H7 (cell line): ENCODE measurements around the gene PROX2. TPM values are rescaled to one million over a fixed set of nuclear protein-coding genes. Genes with fewer than 3 reads are reported as not detected.
A peak's percentile ranks its signal among the peaks of the same experiment; 100 is the strongest.

Experiments
- DNase-seq: peaks from one replicate; pipeline ENCODE4 v3.0.0; 2012
- H3K27me3 ChIP-seq: 2 replicates; pipeline ENCODE4 v1.6.0; 2011; ENCODE audit warnings: mild to moderate bottlenecking, low read length; ENCODE audit not compliant: control insufficient read depth, insufficient read depth
- H3K36me3 ChIP-seq: replicated peaks from 2 replicates; pipeline ENCODE4 v1.5.1; 2011; ENCODE audit warnings: low read length; ENCODE audit not compliant: control insufficient read depth, insufficient read depth
- H3K4me3 ChIP-seq: 2 replicates; pipeline ENCODE4 v1.5.1; 2011; ENCODE audit warnings: low read depth, mild to moderate bottlenecking, control low read depth, low read length, moderate library complexity; ENCODE audit not compliant: insufficient read depth
- total RNA-seq: library from RNA; depleted of rRNA; stranded (reverse); fragments of >200 nt; shearing (Covaris generic); gene quantifications from 2 replicates; pipeline ENCODE4 v1.2.3, GENCODE V29; 2014

PROX2 gene
- total RNA-seq, 1 experiment from 2014 or later = not detected

DNA sequence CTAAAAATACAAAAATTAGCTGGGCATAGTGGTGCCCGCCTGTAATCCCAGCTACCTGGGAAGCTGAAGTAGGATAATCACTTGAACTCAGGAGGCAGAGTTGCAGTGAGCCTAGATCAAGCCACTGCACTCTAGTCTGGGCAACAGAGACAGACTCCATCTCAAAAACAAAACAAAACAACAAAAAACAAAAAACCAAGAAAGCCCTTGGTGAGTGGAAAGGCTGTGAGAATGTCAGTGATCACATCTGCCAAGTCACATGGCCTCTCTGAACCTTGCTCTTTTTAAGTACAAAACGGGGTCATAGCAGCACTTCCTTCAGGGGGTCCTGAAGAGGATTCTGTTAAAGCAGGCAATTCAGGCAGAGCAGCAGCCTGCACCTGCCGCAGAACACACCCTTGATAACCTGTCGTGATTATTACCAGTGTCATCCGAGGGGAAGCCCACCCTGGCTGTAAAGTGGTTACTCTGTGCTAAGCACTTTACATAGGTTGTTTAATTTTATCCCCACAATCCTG lies 37.5 kb upstream of the PROX2 start:
- Histone ChIP-seq H3K27me3 (no peaks in the 10 kb centered on the region), H3K36me3 (no peaks in the 10 kb centered on the region; the same call in 1 of the 2 replicates), H3K4me3 (no peak overlapping the region)
- DNase-seq = no peak

DNA sequence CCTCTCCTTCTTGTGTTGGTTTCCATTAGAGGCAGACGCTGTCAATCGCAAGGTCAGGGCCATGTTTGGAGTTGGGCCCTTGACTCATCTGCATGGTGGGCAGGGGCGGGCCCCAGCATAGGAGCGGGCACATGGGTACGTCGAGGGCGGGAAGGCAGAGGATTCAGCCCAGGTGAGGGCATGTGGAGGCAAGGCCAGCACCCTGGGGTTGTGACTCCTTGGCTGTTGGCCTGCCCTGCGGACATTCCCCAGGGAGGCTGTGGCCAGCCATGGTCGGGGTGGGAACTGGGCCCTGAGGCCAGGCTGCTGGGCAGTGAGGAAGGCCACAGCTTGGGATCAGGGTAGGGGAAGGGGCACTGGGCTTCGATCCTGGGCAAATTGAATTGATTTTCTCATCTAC lies 36.9 kb upstream of the PROX2 start:
- Histone ChIP-seq H3K4me3 (no peak overlapping the region), H3K36me3 (no peaks in the 10 kb centered on the region; the same call in 1 of the 2 replicates), H3K27me3 (no peaks in the 10 kb centered on the region)
- peak; percentile 47 for DNase-seq

DNA sequence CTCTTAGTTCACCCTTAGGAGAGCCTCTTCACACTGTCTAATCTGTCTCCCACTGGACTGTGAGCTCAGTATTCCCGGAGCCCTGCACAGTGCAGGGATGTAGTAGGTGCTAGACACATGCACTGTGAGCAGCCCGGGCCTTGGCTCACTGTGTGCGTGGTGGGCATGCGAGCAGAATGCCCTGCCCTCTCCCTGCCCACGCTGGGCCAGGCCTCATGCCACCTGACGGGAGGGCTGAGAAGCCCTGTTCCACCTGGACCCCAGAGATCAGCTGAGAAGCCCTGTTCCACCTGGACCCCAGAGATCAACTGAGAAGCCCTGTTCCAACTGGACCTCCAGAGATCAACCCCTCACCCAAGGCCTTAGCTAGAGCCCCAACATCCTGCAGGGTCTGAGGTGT lies 36.2 kb upstream of the PROX2 start:
- Histone ChIP-seq H3K27me3 (no peaks in the 10 kb centered on the region), H3K4me3 (no peak overlapping the region), H3K36me3 (no peaks in the 10 kb centered on the region; the same call in 1 of the 2 replicates)
- DNase-seq = peak; percentile 29

DNA sequence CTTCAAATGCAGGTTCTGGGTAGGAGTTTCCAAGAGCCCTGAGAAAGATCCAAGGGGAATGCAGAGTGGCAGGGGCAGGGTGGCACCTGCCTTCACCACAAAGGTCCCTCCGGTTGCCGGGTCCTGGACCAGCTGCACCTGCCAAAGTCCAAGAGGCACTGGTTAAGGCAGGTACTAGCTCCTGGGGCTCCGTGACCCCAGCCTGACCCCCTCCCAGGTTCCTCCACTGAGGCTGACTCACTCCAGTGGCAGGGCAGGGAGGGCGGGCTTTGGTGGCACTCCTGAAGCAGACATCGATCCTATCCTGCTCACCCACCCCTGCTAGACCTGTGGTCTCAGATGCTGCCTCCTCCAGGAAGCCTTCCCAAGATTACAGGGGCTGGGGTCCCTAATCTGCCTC lies 35.8 kb upstream of the PROX2 start:
- Histone ChIP-seq H3K4me3 (no peak overlapping the region), H3K27me3 (no peaks in the 10 kb centered on the region), H3K36me3 (no peaks in the 10 kb centered on the region; the same call in 1 of the 2 replicates)
- peak; percentile 51 for DNase-seq

DNA sequence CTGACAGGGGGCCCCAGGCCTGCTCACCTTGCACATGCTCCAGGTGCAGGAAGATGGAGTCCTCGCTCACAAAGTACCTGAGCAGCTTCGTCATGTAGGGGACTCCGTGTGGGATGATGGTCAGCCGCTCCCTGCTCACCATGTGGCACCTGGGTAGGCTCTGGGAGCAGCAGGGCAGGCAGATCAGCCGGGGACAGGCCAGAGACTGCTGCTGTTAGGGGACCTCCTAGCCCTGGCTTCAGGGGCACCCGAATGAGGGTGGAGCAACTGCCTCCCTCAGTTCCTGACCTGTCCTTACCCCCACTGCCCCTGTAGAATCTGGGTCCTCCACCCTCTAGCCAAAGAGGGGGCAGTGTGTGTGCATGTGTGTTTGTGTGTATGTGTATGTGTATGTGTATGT lies 35.3 kb upstream of the PROX2 start:
- H3K4me3 ChIP-seq = no peak overlapping the region
- peak; percentile 38 for DNase-seq
- peaks cover 2% of the 10 kb centered on the region for H3K36me3 ChIP-seq
- H3K27me3 ChIP-seq = no peaks in the 10 kb centered on the region

DNA sequence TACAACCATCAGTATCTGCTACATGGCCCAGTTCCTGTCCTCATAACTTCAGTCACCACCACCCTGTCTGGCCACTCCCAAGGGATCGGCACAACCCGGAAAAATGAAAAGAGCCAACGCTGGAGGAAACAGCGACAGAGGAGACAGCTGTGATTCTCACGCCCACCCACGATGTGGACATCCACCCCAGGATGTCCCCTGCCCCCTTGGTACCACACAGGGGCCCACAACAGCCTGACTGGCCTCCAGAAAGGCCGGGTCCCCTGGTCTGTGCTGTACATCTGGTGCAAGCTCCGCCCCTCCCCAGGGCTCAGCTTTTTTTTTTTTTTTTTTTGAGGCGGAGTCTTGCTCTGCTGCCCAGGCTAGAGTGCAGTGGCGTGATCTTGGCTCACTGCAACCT lies 34.6 kb upstream of the PROX2 start:
- Histone ChIP-seq H3K27me3 (no peaks in the 10 kb centered on the region), H3K36me3 (peaks cover 2% of the 10 kb centered on the region), H3K4me3 (no peak overlapping the region)
- DNase-seq = peak; percentile 61

DNA sequence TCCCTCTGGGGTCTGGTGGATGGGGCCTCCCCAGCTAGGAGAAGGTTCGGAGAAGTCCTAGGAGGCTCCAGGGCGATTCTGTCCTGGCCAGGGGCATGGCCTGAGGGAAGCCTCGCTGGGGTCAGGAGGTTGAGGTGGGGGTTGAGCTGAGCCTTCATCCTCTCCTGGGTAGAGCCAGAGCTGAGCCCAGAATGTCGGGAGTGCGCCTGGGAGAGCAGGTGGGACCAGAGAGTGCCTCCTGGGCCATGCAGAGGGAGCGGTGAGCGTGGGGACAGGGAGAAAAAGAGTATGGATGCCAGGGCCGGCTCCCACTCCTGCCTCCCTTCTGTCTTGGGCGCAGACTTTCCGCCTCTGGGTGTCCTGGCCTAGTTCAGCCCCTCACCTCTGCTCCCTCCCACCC lies 34.0 kb upstream of the PROX2 start:
- Histone ChIP-seq H3K27me3 (no peaks in the 10 kb centered on the region), H3K4me3 (no peak overlapping the region), H3K36me3 (peaks cover 2% of the 10 kb centered on the region)
- peak; percentile 52 for DNase-seq

DNA sequence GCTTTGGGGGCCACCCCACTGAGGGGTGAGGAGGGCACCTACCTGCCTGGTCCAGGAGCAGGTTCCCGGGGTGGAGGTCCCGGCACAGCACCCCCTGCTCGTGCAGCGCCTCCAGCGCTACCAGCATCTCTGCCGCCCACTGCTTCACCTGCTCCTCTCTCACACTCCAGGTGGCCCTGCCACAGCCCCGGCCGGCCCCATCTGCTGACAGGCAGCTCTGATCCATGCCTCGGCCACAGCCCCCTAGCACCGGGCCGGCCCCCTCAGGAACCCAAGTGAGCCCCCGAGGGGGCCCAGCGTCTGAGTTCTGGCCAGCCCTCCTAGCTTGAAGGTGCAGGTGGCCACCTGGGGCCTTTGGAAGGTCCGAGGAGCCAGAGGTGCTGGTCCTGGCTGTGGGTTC lies 33.6 kb upstream of the PROX2 start:
- DNase-seq = peak; percentile 59
- peaks cover 4% of the 10 kb centered on the region for H3K36me3 ChIP-seq
- H3K4me3 ChIP-seq = no peak overlapping the region
- H3K27me3 ChIP-seq = no peaks in the 10 kb centered on the region

DNA sequence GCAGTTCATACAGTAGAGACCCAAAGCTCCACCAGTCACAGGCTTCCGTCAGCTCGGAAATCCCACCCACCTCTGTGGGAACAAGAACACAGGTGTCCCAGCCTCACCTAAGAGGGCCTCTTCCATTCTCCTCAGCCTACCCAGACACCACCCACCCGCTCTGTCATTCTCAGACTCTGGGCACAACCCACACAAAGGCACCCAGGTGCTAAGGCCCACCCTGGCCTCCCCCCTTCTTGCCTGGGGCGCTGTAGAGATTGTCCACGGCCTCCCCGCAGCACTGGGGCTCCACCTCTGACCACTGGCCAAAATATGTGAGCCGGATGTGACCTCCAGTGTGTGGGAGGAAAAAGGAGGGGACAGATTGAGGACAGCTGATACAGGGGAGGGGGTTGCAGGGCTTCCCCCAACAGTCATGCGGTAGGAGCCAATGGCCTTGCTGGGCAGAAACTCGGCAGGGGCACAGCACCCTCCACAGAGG lies 33.0 kb upstream of the PROX2 start:
- DNase-seq = peak; percentile 49
- Histone ChIP-seq H3K36me3 (peaks cover 4% of the 10 kb centered on the region), H3K27me3 (no peaks in the 10 kb centered on the region), H3K4me3 (no peak overlapping the region)

DNA sequence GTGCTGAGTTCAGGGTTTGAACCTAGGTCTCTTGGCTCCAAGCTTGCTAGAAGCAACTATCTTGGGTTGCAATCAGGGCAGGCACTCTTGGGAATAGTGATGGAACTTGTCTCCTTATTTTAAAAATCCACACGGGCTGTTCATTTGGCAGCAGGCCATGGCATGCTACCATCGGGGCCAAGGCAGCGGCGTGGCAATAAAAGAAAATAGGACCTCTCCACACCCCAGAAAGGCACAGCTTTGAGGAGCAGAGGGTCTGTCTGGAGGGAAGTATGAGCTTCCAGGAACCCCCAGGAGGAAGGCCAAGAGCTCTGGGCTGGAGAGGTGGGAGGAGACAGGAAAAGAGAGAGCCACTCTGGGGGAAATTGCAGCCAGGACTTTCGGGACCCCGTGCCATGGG lies 31.8 kb upstream of the PROX2 start:
- peaks cover 10% of the 10 kb centered on the region for H3K36me3 ChIP-seq
- no peak overlapping the region for H3K4me3 ChIP-seq
- DNase-seq = no peak
- no peaks in the 10 kb centered on the region for H3K27me3 ChIP-seq

DNA sequence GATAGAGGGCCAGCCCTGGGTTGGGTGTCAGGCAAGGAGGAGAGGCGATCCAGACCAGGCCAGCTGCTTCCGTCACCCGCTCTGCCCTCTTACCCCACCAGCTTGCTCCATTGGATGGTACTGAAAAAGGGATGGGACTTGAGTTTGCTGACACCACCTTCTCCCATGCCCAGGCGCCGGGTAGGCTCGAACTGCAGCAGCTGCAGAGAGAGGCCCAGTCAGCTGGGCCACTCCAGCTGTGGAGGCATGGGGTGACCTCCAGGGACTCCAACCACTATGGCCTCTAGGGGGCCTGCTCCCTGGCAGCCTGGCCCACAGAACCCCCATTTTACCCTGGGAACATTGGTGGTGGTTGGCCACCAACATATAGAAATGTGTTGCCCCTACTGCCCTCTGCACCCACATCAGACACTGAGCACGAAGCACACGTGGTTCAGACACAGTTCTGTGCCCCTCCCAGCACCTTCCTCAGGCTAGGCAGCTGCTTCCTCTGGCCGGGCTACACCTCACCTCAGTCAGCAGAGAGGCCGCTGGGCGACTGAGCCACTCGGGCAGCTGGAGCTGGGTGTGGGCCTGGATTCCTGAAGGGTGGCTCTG lies 31.1 kb upstream of the PROX2 start:
- Histone ChIP-seq H3K36me3 (peaks cover 15% of the 10 kb centered on the region), H3K27me3 (no peaks in the 10 kb centered on the region), H3K4me3 (no peak overlapping the region)
- DNase-seq = peak; percentile 76

DNA sequence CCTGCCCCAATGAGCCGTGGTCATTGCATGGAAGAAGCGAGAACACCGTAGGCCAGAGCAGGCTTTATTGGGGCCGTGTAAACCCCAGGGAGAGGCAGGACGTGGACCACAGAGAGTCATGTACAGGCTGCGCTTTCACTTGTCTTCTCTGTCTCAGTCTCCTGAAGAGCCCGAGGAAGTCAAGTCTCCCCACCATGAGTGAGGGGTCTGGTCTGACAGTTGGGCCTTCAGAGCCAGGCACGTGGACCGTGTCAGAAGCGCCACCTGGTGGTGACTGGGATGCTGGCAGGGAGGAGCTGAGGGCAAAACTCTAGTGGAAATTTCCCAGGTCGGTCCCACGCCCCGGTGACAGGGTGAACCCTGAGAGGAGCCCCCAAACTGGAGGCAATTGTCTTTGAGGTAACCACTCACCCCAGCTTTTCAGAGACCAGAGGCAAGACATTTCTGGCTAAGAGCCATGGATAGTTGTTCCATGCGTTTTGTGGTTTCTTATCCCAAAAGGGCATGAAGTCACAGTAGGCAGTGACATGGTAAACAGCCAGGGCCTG lies 29.7 kb upstream of the PROX2 start:
- Histone ChIP-seq H3K4me3 (no peak overlapping the region), H3K27me3 (no peaks in the 10 kb centered on the region), H3K36me3 (peaks cover 26% of the 10 kb centered on the region)
- peak; percentile 92 for DNase-seq

DNA sequence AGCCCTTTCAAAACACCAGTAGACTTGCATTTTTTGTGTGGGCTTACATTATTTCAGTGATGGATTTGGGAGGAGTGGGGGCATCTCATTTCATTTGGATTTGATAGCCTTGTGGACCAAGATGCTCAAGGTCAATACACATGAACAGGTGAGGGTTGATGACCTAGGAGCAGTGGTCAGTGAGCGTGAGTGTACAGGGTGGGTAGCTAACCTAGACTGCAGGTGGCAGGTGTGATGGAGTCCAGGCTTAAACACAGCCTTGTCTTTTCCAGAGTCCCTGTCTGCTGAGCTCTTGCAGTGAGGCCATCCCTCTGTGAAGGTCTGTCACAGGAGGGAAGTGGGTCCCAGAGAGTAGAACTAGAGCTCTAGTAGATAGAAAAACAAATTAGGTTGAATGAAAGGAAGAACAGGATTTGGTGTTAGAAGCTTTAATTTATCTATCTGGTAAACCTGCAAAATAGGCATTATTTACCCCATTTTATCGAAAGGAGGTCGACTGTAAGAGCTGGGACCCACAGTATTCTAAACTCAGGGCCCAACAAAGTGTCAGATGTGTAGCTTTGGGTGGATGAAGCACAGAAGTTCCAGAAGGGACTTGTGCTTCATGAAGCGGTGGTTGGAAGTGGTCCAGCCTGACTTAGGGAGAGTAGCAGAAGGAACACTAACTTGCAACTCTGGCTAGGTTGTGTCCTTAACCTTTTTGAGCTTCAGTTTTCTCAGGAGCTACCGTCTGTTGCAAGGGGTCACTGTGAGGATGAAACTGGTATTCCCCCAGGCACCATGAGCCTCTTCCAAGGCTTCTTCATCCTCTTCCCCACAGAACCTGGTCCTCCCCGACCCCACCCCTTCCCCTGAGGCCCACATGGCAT lies 28.9 kb upstream of the PROX2 start:
- Histone ChIP-seq H3K27me3 (no peaks in the 10 kb centered on the region), H3K36me3 (peaks cover 33% of the 10 kb centered on the region), H3K4me3 (no peak overlapping the region)
- DNase-seq = no peak

DNA sequence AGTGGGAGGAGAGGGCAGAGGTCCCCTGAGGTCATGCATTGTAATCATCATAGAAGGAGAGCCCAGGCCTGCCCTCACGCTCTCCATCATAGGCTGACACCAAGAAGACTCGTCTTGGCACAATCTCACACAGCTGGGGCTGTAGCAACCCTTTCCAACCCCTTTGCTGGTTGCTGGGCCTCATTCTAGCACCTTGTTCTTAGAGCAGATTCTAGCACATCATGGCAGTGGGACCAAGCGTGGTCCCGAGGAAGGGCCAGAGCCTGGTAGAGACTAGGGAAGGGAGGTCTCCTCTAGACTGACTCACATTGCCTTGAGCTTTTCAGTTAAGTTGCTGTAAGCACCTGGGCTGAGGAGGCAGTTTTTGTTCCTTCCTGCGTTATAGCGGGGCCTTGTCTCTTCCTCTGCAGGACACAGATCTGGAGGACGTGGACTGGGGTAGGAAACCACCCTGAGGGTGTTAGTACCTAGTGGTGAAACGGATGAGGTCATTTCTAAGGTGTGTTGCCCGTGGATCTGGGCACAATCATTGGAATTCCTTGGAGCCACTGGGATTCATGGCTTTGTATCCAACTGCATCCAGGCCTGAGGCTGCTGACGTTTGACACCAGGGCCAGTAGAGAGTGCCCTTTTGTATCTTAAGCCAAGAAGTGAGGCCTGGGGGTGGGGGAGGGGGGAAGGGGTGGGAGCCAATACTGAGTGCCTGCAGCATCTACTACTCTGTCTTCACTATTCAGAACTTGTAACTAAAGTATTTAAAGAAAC lies 27.2 kb upstream of the PROX2 start:
- H3K27me3 ChIP-seq = no peaks in the 10 kb centered on the region
- H3K4me3 ChIP-seq = no peak overlapping the region
- peaks cover 50% of the 10 kb centered on the region for H3K36me3 ChIP-seq
- DNase-seq = no peak
